ENCODE data around the gene ETS1.

The ETS1 gene

DNA sequence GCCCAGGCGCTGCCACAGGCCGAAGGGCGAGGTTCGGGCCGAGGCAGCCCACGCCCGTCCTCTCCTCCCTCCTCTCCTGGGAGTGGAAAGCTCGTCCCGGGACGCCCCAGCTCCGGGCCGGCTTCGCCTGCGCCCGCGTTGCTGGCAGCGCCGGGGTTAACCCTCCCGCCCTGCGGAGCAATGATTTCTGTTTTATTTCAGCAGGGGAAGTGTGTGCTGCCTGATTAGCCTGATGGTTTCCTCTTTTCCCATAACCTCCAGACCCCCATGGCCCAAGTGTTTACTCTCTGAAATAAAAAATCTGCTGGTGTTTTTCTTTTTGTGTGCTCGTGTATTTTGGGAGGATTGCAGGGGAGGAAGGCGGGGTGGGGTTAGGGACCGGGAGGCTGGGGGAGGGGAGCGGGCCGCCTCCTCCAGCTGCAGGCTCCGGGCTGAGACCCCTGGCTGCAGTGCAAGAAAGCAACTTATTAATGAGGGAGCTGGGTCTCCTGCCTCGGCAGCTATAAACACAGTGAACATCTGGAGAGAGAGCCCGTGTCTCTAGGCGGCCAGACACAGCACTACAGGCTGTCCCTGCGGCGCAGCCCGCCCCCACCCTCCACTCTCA lies 38.6 kb downstream of the ETS1 start:
- Histone ChIP-seq H3K9me3 (ENCODE audit: control insufficient read depth, insufficient read depth, low read depth, low read length) (no peaks in the 10 kb centered on the region), H3K36me3 (ENCODE audit: control insufficient read depth in 2 of 2, insufficient read depth in 1 of 2, low read length in 2 of 2) (no peaks in the 10 kb centered on the region), H3K27ac (ENCODE audit: extremely low read depth, low read depth, low read length) (no peak overlapping the region), H3K4me1 (ENCODE audit: control insufficient read depth, insufficient read depth, low read length) (no peaks in the 10 kb centered on the region), H3K4me3 (ENCODE audit: low read depth, low read length) (no peak overlapping the region)
- ChIA-PET CTCF (no interaction called here), POLR2A (no interaction called here)
- TF ChIP-seq ZNF843 (tag by site-specific recombination; IDR thresholded peaks at IDR 0.05) = no peak
- TF ChIP-seq, protein P1, sequence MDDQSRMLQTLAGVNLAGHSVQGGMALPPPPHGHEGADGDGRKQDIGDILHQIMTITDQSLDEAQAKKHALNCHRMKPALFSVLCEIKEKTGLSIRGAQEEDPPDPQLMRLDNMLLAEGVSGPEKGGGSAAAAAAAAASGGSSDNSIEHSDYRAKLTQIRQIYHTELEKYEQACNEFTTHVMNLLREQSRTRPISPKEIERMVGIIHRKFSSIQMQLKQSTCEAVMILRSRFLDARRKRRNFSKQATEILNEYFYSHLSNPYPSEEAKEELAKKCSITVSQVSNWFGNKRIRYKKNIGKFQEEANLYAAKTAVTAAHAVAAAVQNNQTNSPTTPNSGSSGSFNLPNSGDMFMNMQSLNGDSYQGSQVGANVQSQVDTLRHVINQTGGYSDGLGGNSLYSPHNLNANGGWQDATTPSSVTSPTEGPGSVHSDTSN (CRISPR knock-in tag; IDR thresholded peaks at IDR 0.05) = no peak
- no peak for TF ChIP-seq ZBTB11 (tag by site-specific recombination; conservative IDR thresholded peaks at IDR 0.05; ENCODE audit: low read depth)
- TF ChIP-seq ZNF426 (tag by site-specific recombination; IDR thresholded peaks at IDR 0.05) = no peak
- TF ChIP-seq ZBTB21 (tag by site-specific recombination; IDR thresholded peaks at IDR 0.05) = no peak
- TF ChIP-seq, protein P2, sequence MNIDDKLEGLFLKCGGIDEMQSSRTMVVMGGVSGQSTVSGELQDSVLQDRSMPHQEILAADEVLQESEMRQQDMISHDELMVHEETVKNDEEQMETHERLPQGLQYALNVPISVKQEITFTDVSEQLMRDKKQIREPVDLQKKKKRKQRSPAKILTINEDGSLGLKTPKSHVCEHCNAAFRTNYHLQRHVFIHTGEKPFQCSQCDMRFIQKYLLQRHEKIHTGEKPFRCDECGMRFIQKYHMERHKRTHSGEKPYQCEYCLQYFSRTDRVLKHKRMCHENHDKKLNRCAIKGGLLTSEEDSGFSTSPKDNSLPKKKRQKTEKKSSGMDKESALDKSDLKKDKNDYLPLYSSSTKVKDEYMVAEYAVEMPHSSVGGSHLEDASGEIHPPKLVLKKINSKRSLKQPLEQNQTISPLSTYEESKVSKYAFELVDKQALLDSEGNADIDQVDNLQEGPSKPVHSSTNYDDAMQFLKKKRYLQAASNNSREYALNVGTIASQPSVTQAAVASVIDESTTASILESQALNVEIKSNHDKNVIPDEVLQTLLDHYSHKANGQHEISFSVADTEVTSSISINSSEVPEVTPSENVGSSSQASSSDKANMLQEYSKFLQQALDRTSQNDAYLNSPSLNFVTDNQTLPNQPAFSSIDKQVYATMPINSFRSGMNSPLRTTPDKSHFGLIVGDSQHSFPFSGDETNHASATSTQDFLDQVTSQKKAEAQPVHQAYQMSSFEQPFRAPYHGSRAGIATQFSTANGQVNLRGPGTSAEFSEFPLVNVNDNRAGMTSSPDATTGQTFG (tag by site-specific recombination; IDR thresholded peaks at IDR 0.05; ENCODE audit: borderline replicate concordance) = no peak
- no peak for TF ChIP-seq GLI4 (tag by site-specific recombination; IDR thresholded peaks at IDR 0.05)
- TF ChIP-seq ZNF571 (tag by site-specific recombination; IDR thresholded peaks at IDR 0.05) = no peak
- TF ChIP-seq ZNF140 (tag by site-specific recombination; IDR thresholded peaks at IDR 0.05) = no peak
- no peak for TF ChIP-seq GLIS2 (tag by site-specific recombination; IDR thresholded peaks at IDR 0.05)
- TF ChIP-seq ZSCAN4 (tag by site-specific recombination; IDR thresholded peaks at IDR 0.05) = no peak

DNA sequence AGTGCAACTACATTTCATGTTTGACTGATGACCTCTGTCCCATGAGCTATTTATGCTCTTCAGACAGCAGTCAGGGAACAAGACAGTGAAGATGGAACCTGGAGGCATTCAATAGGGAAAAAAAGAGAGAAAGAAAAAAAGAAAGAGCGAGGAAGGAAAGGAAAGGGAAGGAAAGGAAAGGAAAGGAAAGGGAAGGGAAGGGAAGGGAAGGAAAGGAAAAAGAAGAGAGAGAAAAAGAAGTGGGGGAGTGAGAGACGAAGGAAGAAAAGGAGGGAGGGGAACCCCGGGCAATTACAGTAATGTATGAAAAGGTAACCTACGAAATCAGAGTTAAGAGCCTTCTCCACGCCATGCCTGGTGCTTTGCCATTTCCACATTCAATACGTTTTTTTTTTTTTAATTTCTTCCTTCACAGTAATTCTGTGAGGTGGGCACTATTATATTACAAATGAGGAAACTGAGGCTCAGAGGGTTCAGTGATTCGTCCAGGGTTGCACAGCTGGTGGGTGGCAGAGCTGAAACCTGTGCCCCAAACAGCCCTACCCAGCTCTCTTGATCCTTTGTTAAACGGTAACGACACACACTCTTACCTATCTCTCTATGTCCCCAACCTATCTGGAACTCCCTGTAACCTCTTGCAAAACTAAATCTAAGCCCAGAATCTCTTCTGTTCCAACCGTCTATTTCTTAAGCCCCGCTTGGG lies 39.3 kb downstream of the ETS1 start:
- no peak overlapping the region for H3K4me3 ChIP-seq (ENCODE audit: low read depth, low read length)
- H3K36me3 ChIP-seq (ENCODE audit: control insufficient read depth in 2 of 2, insufficient read depth in 1 of 2, low read length in 2 of 2) = no peaks in the 10 kb centered on the region
- H3K27ac ChIP-seq (ENCODE audit: extremely low read depth, low read depth, low read length) = no peak overlapping the region
- H3K4me1 ChIP-seq (ENCODE audit: control insufficient read depth, insufficient read depth, low read length) = no peaks in the 10 kb centered on the region
- no peaks in the 10 kb centered on the region for H3K9me3 ChIP-seq (ENCODE audit: control insufficient read depth, insufficient read depth, low read depth, low read length)
- ChIA-PET CTCF (interaction anchor here (0.6 kb wide), 1 partner anchor 262 kb away, joined by 3 read pairs; no protein-coding TSS in a partner anchor), POLR2A (no interaction called here)
- no peak for TF ChIP-seq ZNF366 (tag by site-specific recombination; conservative IDR thresholded peaks at IDR 0.05)
- TF ChIP-seq PRDM1 (tag by site-specific recombination; IDR thresholded peaks at IDR 0.05) = peak; percentile 75
- TF ChIP-seq HOXA7 (CRISPR knock-in tag; IDR thresholded peaks at IDR 0.05; ENCODE audit: borderline replicate concordance) = no peak
- TF ChIP-seq ZNF747 (tag by site-specific recombination; IDR thresholded peaks at IDR 0.05) = no peak

Measured in HEK293 (cell line).